Iris pigment epithelial cell (primary cell): ENCODE measurements around the gene CCZ1.
"Not testable (repeated sequence)": the region's sequence is repeated elsewhere in the genome, so short reads cannot be mapped to it uniquely, and the experiment has no call there.

Experiments used
- DNase-seq: peaks from one replicate; pipeline ENCODE4 v3.0.0-alpha.2; 2011; ENCODE audit warnings: low read depth

Gene CCZ1

DNA sequence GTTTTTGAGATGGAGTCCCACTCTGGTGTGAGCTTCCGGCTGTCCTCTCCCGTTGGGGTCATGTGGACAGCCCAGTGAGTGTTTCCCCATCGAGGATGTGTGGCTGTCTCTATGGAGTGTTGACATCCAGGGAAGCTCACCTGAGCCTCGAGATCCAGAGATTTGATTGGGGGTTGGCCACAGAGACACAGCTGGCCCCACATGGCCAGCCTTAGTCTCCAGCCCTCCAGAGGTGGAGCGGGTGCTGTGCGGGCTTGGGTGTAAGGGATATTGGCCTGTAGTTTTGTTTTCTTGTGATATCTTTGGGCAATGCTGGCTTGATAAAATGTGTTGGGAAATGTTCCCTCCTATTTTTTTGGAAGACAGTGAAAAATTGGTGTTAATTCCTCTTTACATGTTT is 18.0 kb downstream of the CCZ1 start:
- DNase-seq = not testable (repeated sequence)

DNA sequence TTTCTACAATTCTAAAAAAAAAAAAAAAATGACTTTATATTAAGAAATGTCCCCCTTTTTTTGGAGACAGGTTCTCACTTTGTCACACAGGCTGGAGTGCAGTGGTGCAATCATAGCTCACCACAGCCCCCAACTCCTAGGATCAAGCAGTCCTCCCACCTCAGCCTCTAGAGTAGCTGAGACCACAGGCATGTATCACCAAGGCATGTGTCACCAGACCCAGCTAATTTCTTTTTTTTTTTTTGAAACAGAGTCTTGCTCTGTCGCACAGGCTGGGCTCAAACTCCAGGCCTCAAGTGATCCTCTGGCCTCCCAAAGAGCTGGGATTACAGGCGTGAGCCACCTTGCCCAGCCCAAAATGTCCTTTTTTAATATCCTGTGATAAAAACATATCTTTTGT is 25.6 kb downstream of the CCZ1 start:
- DNase-seq = not testable (repeated sequence)

DNA sequence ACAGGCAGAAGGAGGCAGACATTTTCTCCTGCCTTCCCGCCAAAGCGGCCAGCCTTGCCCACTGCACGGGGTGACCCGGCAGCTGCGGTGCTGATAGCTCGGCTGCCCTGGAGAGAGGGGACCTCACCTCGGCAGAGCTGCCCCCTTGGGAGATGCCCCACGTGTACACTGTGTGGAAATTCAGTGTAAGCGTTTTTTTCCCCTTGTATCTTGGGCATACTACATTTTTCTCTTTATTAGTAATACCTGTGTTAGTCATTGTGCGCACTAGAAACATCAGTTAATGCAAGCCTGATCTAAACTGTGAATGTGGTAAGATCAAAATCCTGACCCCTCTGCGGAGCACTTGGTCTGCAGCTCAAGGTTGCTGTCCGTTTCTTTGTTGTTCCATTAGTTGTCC is 26.1 kb downstream of the CCZ1 start:
- not testable (repeated sequence) for DNase-seq

DNA sequence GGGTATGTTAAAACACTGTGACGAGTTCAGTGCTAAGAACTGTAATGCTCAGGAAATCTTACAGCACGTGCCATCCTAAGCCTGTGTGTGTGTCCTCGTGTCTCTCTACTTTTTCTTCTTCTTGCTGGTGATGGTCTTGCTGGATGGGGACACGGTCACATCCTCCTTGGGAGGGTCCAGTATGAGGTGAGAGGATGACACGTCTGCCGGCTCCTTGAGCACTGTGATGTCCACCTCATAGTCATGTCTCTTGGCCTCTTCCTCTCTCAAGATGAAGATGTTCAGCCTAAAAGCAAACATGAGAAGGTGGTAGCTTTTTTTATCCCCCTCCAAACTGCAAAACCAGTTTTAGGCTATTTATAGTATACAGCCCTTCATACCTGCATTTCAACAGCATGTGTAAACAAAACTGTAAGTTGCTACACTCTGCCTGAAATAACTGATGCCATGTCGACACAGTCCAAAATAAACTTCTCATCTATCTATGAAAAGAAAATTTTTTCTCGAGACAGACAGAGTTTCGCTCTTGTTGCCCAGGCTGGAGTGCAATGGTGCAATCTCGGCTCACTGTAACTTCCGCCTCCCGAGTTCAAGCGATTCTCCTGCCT is 27.8 kb downstream of the CCZ1 start:
- not testable (repeated sequence) for DNase-seq

DNA sequence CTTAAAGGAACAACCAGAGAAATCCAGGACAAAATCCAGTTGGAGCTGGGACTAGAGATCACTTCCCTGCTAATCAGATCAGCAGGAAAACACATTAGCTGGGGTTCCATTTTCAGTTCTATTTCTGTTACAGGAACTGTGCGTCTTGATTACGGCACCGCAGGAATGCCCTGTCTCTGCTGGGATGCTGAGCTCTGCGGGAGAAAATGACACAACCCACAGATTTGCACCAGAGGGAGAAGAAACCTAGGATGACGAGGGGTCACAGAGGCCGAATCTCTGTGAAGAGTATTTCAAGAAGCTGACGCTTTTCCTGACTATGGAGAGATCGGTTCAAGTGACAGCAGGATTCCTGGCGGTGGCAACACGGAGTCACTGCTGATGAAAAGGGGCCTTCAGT is 31.8 kb downstream of the CCZ1 start:
- DNase-seq = not testable (repeated sequence)

DNA sequence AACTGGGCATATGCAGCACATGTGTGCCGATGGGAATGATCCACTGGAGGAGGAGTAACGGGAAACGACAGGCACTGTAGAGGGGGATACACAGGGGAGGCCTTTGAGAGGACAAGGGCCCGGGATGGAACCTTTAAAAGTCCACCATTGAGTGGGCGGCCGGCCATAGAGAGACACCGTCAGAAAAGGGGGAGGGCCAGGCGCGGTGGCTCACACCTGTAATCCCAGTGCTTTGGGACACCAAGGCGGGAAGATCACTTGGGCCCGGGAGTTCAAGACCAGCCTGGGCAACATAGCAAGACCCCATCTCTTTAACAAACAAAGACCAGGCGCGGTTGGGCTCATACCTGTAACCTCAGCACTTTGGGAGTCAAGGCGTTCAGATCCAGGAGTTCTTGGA is 32.7 kb downstream of the CCZ1 start:
- DNase-seq = not testable (repeated sequence)

DNA sequence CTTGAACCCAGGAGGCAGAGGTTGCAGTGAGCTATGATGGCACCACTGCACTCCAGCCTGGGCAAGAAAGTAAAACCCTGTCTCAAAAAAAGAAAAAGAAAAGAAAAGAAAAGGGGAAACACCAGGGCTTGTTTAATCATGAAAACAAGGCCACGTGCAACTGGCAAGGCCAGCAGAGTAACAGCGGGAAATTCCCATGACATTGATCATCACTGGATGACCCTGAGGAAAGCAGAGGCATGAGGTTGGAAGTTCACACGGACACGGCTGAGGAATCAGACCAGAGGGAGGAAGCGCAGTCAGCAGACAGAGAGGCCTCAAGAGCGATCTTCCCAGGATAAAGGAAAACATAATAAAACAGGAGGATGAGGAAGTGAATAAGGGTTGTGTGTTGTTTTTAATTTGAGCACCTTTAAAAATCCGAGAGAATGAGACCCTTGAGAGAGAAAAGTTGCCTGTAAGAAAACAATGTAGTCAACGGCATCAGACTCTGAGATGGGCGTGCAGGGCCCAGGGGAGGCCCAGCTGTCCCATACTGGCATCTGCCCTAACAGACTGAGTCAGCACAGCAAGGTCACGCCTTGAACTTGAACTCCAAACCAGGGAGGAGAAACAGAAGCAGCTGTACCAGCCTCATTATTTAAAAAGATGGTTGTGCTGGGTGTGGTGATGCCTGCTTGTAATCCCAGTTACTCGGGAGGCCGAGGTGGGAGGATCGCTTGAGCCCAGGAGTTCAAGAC is 33.5 kb downstream of the CCZ1 start:
- DNase-seq = peak; percentile 80

DNA sequence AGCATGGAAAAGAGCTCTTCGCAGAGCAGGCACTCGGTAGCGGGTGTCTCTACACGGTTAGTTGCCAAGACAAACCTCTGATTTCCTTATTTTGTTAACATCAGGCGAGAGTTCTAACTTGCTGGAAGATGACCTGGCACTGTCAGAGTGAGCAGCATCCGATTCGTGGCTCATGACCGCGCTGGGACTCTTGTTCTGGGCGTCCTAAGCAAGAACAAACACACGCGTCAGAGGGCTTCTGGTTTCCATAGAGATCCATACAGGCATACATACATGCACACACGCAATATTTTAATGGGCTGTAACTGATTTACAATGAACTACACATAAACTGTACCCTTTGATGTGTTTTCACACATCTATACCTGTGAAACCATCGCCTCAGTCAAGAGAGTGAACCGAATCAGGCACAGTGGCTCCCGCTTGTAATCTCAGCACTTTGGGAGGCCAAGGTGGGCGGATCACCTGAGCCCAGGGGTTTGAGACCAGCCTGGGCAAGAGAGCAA is 36.5 kb downstream of the CCZ1 start:
- DNase-seq = not testable (repeated sequence)

DNA sequence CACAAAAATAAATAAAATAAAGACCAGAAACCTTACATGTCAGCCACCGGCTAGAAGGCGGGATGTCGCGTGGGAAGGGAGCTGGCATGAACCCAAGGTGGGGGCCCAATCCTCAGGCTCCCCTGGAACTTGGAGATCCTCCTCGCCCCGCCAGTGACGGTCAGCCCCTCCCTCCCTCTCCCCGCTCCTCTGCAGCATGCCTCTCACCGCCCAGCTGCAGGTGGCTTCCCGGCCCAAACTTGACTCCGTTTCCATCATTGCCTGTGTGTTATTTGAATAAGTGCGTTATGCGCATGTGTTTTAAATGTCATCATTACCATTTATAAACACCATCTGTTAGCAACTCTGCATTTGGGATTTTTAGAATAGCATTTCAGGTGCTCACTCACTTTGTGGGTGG is 64.7 kb downstream of the CCZ1 start:
- not testable (repeated sequence) for DNase-seq

DNA sequence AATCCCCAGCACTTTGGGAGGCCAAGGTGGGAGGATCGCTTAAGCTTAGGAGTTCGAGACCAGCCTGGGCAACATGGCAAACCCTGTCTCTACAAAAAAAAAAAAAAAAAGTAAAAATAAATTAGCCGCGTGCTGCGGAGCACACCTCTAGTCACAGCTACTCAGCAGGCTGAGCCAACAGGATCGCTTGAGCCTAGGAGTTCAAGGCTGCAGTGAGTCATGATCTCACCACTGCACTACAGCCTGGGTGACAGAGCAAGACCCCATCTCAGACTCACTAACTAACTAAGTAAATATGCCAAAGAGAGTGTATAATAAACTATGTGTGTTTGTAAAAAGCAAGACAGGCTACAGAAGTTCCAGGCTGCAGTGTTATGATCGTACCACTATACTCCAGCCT is 65.3 kb downstream of the CCZ1 start:
- DNase-seq = not testable (repeated sequence)

DNA sequence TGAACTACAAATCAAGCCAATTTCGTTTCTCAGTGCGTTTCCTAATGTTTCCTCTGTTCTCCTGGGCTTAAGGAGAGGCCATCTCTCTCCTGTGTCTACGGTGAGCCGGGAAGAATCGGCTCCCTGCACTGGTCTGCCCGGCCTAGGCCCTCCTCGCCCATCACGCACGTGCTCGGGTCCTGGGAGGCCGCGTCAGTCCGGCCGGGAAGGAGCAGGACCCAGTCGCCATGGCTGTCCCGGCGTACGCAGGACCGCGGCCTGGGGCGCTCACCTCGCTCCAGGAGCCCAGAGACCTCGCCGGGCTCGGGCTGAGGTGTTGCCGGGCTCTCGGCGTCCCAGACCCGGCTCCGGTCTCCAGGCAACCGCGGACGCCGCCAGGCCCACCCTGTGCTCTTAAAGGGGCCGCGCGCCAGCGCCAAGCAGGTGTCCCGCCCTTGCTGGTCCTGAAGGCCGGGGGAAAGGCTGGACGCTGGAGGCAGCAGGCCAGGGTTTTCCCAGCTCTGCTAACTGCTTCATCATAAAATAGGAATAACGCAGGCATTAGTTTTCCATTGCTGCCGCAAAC is 71.9 kb downstream of the CCZ1 start, which contains the start of gene RSPH10B:
Gene RSPH10B (minus strand): TSS at position 343 of the 565 bp plus-strand sequence. CDS start 3,573 bp downstream, outside the sequence.
- DNase-seq = not testable (repeated sequence)

DNA sequence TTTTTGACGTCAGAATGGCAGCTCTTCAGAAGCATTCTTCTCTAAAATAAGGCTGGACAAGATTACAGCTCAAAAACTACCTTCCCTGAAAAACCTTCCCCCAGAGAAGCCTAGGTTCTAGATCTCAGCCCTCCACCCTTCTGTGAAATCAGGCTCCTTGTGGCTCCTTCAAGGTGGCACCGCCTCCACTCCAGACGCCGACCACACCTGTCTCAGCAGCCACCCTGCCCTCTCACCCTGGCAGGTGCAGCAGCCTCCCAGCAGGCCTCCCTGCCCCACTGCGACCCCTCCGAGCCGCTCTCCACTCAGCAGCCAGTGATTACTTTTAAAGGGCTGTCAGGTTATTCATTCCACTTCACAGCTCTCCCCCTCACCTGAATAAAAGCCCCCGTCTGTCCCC is 75.0 kb downstream of the CCZ1 start:
- not testable (repeated sequence) for DNase-seq
